GM12874 (cell line): ENCODE measurements around the gene TOGARAM2.

Source experiments
- CTCF ChIP-seq: IDR thresholded peaks from 2 replicates; pipeline ENCODE4 v1.5.1; 2011; ENCODE audit warnings: low read depth, mild to moderate bottlenecking, control low read depth, low read length, moderate library complexity; ENCODE audit not compliant: insufficient read depth

Gene TOGARAM2

GRCh38 chr2:29072251-29072650, 91.2 kb downstream of the TOGARAM2 start:
- TF ChIP-seq CTCF: no peak

- no peak for TF ChIP-seq CTCF
Measured at GRCh38 chr2:29072971-29073725, 92.0 kb downstream of the TOGARAM2 start.

GRCh38 chr2:29073933-29074332, 92.8 kb downstream of the TOGARAM2 start:
- no peak for TF ChIP-seq CTCF

- no peak for TF ChIP-seq CTCF
Measured at GRCh38 chr2:29074411-29074810, 93.3 kb downstream of the TOGARAM2 start, which contains the start of gene PCARE. Gene PCARE (minus strand): TSS chr2:29074523. CDS start chr2:29074261, 262 bp downstream.

GRCh38 chr2:29075894-29076705, 95.0 kb downstream of the TOGARAM2 start:
- no peak for TF ChIP-seq CTCF

GRCh38 chr2:29079887-29080286, 98.8 kb downstream of the TOGARAM2 start:
- no peak for TF ChIP-seq CTCF
